ENCODE results near the gene CA10.

Gene CA10

DNA sequence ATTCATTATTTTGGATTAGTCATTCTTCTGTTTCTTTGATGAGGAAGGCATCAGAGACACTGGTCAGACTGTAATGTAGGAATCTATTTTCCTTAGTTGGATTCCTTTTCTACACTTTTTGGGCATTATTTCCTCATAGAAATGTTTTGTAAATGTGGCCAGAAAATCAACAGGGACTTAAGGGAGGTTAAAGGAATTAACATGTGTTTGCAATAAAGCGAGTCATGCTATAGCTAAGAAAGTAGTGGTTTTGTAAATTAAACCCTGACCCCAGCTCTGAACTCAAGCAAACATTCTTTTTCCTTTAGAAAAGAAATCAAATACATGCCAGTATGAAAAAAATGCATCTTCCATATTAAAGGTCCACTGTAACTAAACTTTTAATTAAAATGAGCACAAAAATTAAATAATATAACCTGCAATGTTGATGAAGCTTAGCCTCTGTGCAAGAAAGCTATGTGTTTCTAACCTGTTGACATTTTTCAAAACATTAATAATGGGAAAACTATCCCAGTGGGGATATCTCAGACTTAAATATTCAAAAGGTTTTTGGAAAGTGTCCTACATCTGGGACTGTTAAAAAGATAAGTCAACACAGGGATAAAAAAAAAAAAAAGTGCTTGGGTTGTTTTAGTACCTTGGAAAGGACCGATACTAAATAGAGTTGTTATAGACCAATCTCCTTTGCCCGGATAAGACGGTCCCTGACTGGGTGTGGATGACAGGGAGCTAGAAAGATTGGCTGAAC lies 428.0 kb downstream of the CA10 start:
- ATAC-seq: no peak
- TF ChIP-seq ZC3H10 (CRISPR knock-in tag; IDR thresholded peaks at IDR 0.05) (no peak), POU6F1 (CRISPR knock-in tag; IDR thresholded peaks at IDR 0.05; ENCODE audit: borderline replicate concordance, low read depth) (no peak), CSDC2 (CRISPR knock-in tag; IDR thresholded peaks at IDR 0.05) (no peak), CSRNP3 (CRISPR knock-in tag; IDR thresholded peaks at IDR 0.05) (no peak), TCF4 (CRISPR knock-in tag; IDR thresholded peaks at IDR 0.05; ENCODE audit: borderline replicate concordance) (no peak), ZNF8 (CRISPR knock-in tag; IDR thresholded peaks at IDR 0.05) (no peak), ZFP30 (CRISPR knock-in tag; IDR thresholded peaks at IDR 0.05) (no peak), ZNF565 (CRISPR knock-in tag; conservative IDR thresholded peaks at IDR 0.05; ENCODE audit: low read depth) (no peak), PPARA (CRISPR knock-in tag; IDR thresholded peaks at IDR 0.05; ENCODE audit: borderline replicate concordance) (no peak), CREB5 (CRISPR knock-in tag; IDR thresholded peaks at IDR 0.05; ENCODE audit: low read depth) (no peak), GLIS3 (CRISPR knock-in tag; IDR thresholded peaks at IDR 0.05) (no peak), ISL1 (CRISPR knock-in tag; IDR thresholded peaks at IDR 0.05) (no peak), ESRRG (CRISPR knock-in tag; IDR thresholded peaks at IDR 0.05) (no peak), ARNTL (CRISPR knock-in tag; IDR thresholded peaks at IDR 0.05; ENCODE audit: borderline replicate concordance, low read depth) (no peak), SNAI2 (CRISPR knock-in tag; IDR thresholded peaks at IDR 0.05) (no peak), ZFP3 (CRISPR knock-in tag; IDR thresholded peaks at IDR 0.05) (no peak), OSR1 (CRISPR knock-in tag; IDR thresholded peaks at IDR 0.05) (no peak), ZNF70 (CRISPR knock-in tag; IDR thresholded peaks at IDR 0.05) (no peak)
- TF ChIP-seq, protein P1, sequence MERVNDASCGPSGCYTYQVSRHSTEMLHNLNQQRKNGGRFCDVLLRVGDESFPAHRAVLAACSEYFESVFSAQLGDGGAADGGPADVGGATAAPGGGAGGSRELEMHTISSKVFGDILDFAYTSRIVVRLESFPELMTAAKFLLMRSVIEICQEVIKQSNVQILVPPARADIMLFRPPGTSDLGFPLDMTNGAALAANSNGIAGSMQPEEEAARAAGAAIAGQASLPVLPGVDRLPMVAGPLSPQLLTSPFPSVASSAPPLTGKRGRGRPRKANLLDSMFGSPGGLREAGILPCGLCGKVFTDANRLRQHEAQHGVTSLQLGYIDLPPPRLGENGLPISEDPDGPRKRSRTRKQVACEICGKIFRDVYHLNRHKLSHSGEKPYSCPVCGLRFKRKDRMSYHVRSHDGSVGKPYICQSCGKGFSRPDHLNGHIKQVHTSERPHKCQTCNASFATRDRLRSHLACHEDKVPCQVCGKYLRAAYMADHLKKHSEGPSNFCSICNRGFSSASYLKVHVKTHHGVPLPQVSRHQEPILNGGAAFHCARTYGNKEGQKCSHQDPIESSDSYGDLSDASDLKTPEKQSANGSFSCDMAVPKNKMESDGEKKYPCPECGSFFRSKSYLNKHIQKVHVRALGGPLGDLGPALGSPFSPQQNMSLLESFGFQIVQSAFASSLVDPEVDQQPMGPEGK (CRISPR knock-in tag; IDR thresholded peaks at IDR 0.05; ENCODE audit: borderline replicate concordance): no peak
- TF ChIP-seq, protein P2, sequence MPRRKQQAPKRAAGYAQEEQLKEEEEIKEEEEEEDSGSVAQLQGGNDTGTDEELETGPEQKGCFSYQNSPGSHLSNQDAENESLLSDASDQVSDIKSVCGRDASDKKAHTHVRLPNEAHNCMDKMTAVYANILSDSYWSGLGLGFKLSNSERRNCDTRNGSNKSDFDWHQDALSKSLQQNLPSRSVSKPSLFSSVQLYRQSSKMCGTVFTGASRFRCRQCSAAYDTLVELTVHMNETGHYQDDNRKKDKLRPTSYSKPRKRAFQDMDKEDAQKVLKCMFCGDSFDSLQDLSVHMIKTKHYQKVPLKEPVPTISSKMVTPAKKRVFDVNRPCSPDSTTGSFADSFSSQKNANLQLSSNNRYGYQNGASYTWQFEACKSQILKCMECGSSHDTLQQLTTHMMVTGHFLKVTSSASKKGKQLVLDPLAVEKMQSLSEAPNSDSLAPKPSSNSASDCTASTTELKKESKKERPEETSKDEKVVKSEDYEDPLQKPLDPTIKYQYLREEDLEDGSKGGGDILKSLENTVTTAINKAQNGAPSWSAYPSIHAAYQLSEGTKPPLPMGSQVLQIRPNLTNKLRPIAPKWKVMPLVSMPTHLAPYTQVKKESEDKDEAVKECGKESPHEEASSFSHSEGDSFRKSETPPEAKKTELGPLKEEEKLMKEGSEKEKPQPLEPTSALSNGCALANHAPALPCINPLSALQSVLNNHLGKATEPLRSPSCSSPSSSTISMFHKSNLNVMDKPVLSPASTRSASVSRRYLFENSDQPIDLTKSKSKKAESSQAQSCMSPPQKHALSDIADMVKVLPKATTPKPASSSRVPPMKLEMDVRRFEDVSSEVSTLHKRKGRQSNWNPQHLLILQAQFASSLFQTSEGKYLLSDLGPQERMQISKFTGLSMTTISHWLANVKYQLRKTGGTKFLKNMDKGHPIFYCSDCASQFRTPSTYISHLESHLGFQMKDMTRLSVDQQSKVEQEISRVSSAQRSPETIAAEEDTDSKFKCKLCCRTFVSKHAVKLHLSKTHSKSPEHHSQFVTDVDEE (CRISPR knock-in tag; IDR thresholded peaks at IDR 0.05): no peak

DNA sequence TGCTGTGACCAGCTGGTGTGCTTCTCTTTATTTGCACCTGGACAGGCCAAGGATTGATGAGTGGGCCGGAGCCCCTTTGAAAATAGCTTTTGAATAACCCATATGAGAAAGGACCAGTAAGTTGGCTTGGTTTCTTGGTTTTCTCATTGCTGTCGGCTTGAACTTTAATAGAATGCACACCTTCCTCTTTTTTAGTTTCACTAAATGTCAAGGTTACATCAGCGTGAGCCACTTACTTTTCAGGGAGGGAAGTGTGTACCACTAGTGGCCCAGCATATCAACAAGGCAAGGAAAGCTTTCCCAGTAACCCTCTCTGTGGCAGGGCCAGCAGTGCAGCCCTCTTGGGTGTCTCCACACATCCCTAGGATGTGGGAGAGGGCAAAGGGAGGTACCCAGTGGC lies 433.3 kb downstream of the CA10 start:
- ATAC-seq: no peak
- TF ChIP-seq ARNTL (CRISPR knock-in tag; IDR thresholded peaks at IDR 0.05; ENCODE audit: borderline replicate concordance, low read depth): no peak
- no peak for TF ChIP-seq CSRNP3 (CRISPR knock-in tag; IDR thresholded peaks at IDR 0.05)
- TF ChIP-seq ZFP3 (CRISPR knock-in tag; IDR thresholded peaks at IDR 0.05): no peak
- TF ChIP-seq TCF4 (CRISPR knock-in tag; IDR thresholded peaks at IDR 0.05; ENCODE audit: borderline replicate concordance): no peak
- no peak for TF ChIP-seq ISL1 (CRISPR knock-in tag; IDR thresholded peaks at IDR 0.05)
- TF ChIP-seq PPARA (CRISPR knock-in tag; IDR thresholded peaks at IDR 0.05; ENCODE audit: borderline replicate concordance): no peak
- no peak for TF ChIP-seq BACH2 (CRISPR knock-in tag; IDR thresholded peaks at IDR 0.05; ENCODE audit: borderline replicate concordance)
- no peak for TF ChIP-seq CREB5 (CRISPR knock-in tag; IDR thresholded peaks at IDR 0.05; ENCODE audit: low read depth)
- TF ChIP-seq GLIS3 (CRISPR knock-in tag; IDR thresholded peaks at IDR 0.05): no peak
- TF ChIP-seq ZC3H10 (CRISPR knock-in tag; IDR thresholded peaks at IDR 0.05): no peak
- TF ChIP-seq CSDC2 (CRISPR knock-in tag; IDR thresholded peaks at IDR 0.05): no peak
- TF ChIP-seq RARB (CRISPR knock-in tag; IDR thresholded peaks at IDR 0.05): no peak
- TF ChIP-seq, protein P1 (CRISPR knock-in tag; IDR thresholded peaks at IDR 0.05; ENCODE audit: borderline replicate concordance): no peak
- TF ChIP-seq POU6F1 (CRISPR knock-in tag; IDR thresholded peaks at IDR 0.05; ENCODE audit: borderline replicate concordance, low read depth): no peak
